Panc1 (cell line): ENCODE data around the gene CD1C. TPM values are rescaled to one million over a fixed set of nuclear protein-coding genes. Genes with fewer than 3 reads are reported as not detected.
"Not testable (repeated sequence)": the region's sequence is repeated elsewhere in the genome, so short reads cannot be mapped to it uniquely, and the experiment has no call there.

ENCODE experiments used
- ATAC-seq: fragments of 200-7000 bp; cut with Tn5 transposase; 2 replicates; pipeline ENCODE4 v1.9.1; 2020; ENCODE audit warnings: mild to moderate bottlenecking, moderate library complexity
- BruUV-seq: library from RNA; stranded (reverse); fragments of 400-500 nt; replicated peaks from 2 replicates; lab custom pipeline; 2021; lab: Mats Ljungman, UMichigan
- CTCF ChIA-PET: fragments of 300-600 bp; sonication (Branson Sonifier 250); formaldehyde crosslinking; loops from one replicate; lab custom pipeline; 2022; ENCODE audit warnings: antibody characterized with exemption; lab: Charles Lee
- POLR2A ChIA-PET: fragments of 300-600 bp; sonication (Branson Sonifier 250); formaldehyde crosslinking; loops from one replicate; lab custom pipeline; 2022; ENCODE audit warnings: antibody characterized with exemption; lab: Charles Lee
- DNase-seq: peaks from one replicate; pipeline ENCODE4 v3.0.0-alpha.2; 2010; ENCODE audit warnings: low read depth, low spot score
- H3K27ac ChIP-seq: 2 replicates; pipeline ENCODE4 v1.5.1; 2011; ENCODE audit warnings: mild to moderate bottlenecking, low read length, inconsistent platforms
- H3K27me3 ChIP-seq: fragments of 200-500 bp; sonication (Bioruptor generic); 2 replicates; pipeline ENCODE4 v1.6.0; 2014; ENCODE audit warnings: low read length, inconsistent platforms; ENCODE audit not compliant: control insufficient read depth, insufficient read depth
- H3K36me3 ChIP-seq: fragments of 200-500 bp; sonication (Bioruptor generic); 2 replicates; pipeline ENCODE4 v1.5.1; 2014; ENCODE audit warnings: inconsistent platforms, mild to moderate bottlenecking, low read length, moderate library complexity; ENCODE audit not compliant: control insufficient read depth, insufficient read depth
- H3K4me1 ChIP-seq: 2 replicates; pipeline ENCODE4 v1.5.1; 2011; ENCODE audit warnings: inconsistent platforms, mild to moderate bottlenecking, low read length, moderate library complexity; ENCODE audit not compliant: control insufficient read depth, insufficient read depth
- H3K4me3 ChIP-seq, 2 experiments: 2 replicates each; pipeline ENCODE4 v1.5.1; 2011 to 2012; ENCODE audit warnings: low read depth in 2 of 2, low read length in 2 of 2, mild to moderate bottlenecking in 2 of 2, inconsistent platforms in 1 of 2, moderate library complexity in 1 of 2
- H3K9me3 ChIP-seq: fragments of 200-500 bp; sonication (Bioruptor generic); 2 replicates; pipeline ENCODE4 v1.5.1; 2014; ENCODE audit warnings: low read depth, mild to moderate bottlenecking, inconsistent platforms, low read length, moderate library complexity; ENCODE audit not compliant: control insufficient read depth, insufficient read depth
- POLR2AphosphoS5 ChIP-seq: IDR thresholded peaks from 2 replicates; pipeline ENCODE4 v1.6.1; 2012; ENCODE audit warnings: mild to moderate bottlenecking, low read depth, low read length, moderate library complexity
- SIN3A ChIP-seq: IDR thresholded peaks from 2 replicates; pipeline ENCODE4 v1.6.1; 2012; ENCODE audit warnings: low read depth, mild to moderate bottlenecking, low read length, moderate library complexity, borderline replicate concordance; ENCODE audit not compliant: insufficient read depth
- TCF7L2 ChIP-seq: IDR thresholded peaks from 2 replicates; pipeline ENCODE4 v1.6.1; 2011; ENCODE audit warnings: mild to moderate bottlenecking, low read depth, low read length, inconsistent platforms
- in situ Hi-C: cut with HindIII; loops from 2 replicates; pipeline ENCODE4 v1.10.0; 2016; ENCODE audit warnings: low sequenced_read_pairs, low pct_unique_long_range_greater_than_20kb
- intact Hi-C: fragments of 100-400 bp; cut with micrococcal nuclease; formaldehyde crosslinking; loops from one replicate; pipeline ENCODE4 v1.10.0; 2022; ENCODE audit not compliant: unreplicated experiment
- total RNA-seq: library from RNA; stranded (reverse); gene quantifications from one replicate; pipeline ENCODE4 v1.2.1, GENCODE V29; 2021; ENCODE audit not compliant: unreplicated experiment
- TF ChIP-seq, protein P1 (sequence below), 2 experiments: IDR thresholded peaks; 2 replicates each; pipeline ENCODE4 v1.6.1; 2011 to 2012; ENCODE audit warnings: low read depth in 2 of 2, control low read depth in 1 of 2, low read length in 1 of 2, mild to moderate bottlenecking in 1 of 2, moderate library complexity in 1 of 2; ENCODE audit not compliant: insufficient read depth in 1 of 2
- TF ChIP-seq, protein P2 (sequence below): fragments of 450-650 bp; IDR thresholded peaks from 2 replicates; pipeline ENCODE4 v1.5.1; 2017; ENCODE audit warnings: mild to moderate bottlenecking

CD1C gene
- total RNA-seq, 1 experiment from 2014 or later = not detected

DNA sequence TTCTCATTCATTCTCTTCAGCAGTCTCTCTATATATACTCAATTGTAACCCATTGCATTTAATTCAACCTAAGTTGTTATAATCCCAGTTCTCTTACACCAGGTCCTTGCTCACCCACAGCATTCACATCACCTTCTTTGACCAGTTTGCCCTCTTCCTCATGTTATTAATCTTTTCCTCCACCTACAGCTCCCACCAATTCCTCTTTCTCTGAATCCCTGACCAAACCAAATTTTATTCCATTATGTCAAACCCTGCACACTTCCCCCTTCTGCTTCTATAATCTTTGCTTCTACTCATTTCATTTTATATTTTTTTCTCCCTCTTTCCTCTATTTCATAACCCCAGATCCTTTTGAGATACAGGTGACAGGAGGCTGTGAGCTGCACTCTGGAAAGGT is 34.1 kb upstream of the CD1C start:
- no peak overlapping the region for H3K27ac ChIP-seq
- POLR2A ChIA-PET = no interaction called here
- no peaks in the 10 kb centered on the region for H3K4me1 ChIP-seq
- no peaks in the 10 kb centered on the region; the same call in 1 of the 2 replicates for H3K27me3 ChIP-seq
- no peak for ATAC-seq
- in situ Hi-C loops = no loop called here
- H3K9me3 ChIP-seq = no peaks in the 10 kb centered on the region
- H3K4me3 ChIP-seq = no peak overlapping the region
- CTCF ChIA-PET = no interaction called here
- no peaks in the 10 kb centered on the region for H3K36me3 ChIP-seq
- BruUV-seq = no TSS peak
- DNase-seq = no peak
- intact Hi-C loops = no loop called here
- TF ChIP-seq TCF7L2 (no peak), SIN3A (no peak), POLR2AphosphoS5 (no peak)
- TF ChIP-seq, protein P1, sequence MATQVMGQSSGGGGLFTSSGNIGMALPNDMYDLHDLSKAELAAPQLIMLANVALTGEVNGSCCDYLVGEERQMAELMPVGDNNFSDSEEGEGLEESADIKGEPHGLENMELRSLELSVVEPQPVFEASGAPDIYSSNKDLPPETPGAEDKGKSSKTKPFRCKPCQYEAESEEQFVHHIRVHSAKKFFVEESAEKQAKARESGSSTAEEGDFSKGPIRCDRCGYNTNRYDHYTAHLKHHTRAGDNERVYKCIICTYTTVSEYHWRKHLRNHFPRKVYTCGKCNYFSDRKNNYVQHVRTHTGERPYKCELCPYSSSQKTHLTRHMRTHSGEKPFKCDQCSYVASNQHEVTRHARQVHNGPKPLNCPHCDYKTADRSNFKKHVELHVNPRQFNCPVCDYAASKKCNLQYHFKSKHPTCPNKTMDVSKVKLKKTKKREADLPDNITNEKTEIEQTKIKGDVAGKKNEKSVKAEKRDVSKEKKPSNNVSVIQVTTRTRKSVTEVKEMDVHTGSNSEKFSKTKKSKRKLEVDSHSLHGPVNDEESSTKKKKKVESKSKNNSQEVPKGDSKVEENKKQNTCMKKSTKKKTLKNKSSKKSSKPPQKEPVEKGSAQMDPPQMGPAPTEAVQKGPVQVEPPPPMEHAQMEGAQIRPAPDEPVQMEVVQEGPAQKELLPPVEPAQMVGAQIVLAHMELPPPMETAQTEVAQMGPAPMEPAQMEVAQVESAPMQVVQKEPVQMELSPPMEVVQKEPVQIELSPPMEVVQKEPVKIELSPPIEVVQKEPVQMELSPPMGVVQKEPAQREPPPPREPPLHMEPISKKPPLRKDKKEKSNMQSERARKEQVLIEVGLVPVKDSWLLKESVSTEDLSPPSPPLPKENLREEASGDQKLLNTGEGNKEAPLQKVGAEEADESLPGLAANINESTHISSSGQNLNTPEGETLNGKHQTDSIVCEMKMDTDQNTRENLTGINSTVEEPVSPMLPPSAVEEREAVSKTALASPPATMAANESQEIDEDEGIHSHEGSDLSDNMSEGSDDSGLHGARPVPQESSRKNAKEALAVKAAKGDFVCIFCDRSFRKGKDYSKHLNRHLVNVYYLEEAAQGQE (IDR thresholded peaks at IDR 0.05; ENCODE audit: insufficient read depth in 1 of 2, low read depth in 2 of 2, low read length in 1 of 2) = no peak
- TF ChIP-seq, protein P2, sequence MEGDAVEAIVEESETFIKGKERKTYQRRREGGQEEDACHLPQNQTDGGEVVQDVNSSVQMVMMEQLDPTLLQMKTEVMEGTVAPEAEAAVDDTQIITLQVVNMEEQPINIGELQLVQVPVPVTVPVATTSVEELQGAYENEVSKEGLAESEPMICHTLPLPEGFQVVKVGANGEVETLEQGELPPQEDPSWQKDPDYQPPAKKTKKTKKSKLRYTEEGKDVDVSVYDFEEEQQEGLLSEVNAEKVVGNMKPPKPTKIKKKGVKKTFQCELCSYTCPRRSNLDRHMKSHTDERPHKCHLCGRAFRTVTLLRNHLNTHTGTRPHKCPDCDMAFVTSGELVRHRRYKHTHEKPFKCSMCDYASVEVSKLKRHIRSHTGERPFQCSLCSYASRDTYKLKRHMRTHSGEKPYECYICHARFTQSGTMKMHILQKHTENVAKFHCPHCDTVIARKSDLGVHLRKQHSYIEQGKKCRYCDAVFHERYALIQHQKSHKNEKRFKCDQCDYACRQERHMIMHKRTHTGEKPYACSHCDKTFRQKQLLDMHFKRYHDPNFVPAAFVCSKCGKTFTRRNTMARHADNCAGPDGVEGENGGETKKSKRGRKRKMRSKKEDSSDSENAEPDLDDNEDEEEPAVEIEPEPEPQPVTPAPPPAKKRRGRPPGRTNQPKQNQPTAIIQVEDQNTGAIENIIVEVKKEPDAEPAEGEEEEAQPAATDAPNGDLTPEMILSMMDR = no peak

DNA sequence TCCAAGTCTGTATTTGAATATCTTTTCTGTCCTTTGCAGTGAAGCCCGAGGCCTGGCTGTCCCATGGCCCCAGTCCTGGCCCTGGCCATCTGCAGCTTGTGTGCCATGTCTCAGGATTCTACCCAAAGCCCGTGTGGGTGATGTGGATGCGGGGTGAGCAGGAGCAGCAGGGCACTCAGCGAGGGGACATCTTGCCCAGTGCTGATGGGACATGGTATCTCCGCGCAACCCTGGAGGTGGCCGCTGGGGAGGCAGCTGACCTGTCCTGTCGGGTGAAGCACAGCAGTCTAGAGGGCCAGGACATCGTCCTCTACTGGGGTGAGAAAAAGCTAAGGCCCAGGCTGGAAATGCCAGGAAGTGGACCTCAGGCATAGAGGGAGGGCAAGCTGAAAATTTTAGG is 33.0 kb upstream of the CD1C start:
- DNase-seq, CTCF ChIA-PET, in situ Hi-C loops: not testable (repeated sequence)

GRCh38 chr1:158257888-158258287 is 31.8 kb upstream of the CD1C start:
- Histone ChIP-seq H3K4me3 (no peak overlapping the region), H3K27me3 (no peaks in the 10 kb centered on the region; the same call in 1 of the 2 replicates), H3K9me3 (no peaks in the 10 kb centered on the region), H3K4me1 (no peaks in the 10 kb centered on the region), H3K27ac (no peak overlapping the region), H3K36me3 (no peaks in the 10 kb centered on the region)
- DNase-seq (no peak), ATAC-seq (no peak)
- in situ Hi-C loops = no loop called here
- no TSS peak for BruUV-seq
- CTCF ChIA-PET = interaction anchor here (0.5 kb wide), 1 partner anchor 142 kb away, joined by 4 read pairs; no protein-coding TSS in a partner anchor
- intact Hi-C loops = no loop called here
- TF ChIP-seq SIN3A (no peak), TCF7L2 (no peak), POLR2AphosphoS5 (no peak)
- TF ChIP-seq, protein P1 (IDR thresholded peaks at IDR 0.05; ENCODE audit: insufficient read depth in 1 of 2, low read depth in 2 of 2, low read length in 1 of 2) = no peak
- TF ChIP-seq, protein P2 = no peak
- POLR2A ChIA-PET = no interaction called here

More for the DNA sequence above, 33.0 kb upstream of the CD1C start:
- BruUV-seq, H3K27ac ChIP-seq, H3K9me3 ChIP-seq, ATAC-seq, POLR2A ChIA-PET, H3K4me3 ChIP-seq, H3K4me1 ChIP-seq, H3K27me3 ChIP-seq, intact Hi-C loops, H3K36me3 ChIP-seq: not testable (repeated sequence)
